ENCODE measurements around the gene SLC41A3.

SLC41A3 gene

DNA sequence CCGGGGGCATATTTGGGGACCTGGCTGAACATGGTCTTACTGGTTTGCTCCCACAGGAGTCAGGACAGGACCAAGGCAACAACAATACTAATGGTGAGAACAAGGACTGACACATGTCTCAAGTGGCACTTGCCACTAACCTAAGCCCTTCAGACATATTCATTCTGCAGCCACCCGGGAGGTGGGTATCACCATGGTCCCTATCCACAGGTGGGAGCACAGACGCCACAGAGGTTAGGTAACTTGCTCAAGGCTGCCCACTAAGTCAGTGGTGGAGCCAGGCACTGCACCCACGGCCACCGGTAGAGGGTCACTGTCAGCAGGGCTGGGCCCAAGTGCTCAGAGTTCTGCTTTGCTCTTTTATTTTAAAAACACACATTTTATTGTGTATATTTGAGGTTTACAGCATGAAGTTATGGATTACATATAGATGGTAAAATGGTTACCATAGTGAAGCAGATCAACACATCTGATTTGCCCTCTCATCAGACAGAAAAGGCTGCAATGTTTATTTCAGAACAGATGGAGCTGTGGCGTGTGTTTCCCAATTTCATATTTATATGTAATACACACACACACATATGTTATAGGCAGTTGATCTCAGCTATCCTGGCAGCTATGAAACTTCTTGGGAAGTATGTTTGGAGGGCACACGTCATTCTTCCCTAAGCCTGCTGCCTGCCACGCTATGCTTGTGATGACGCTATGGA lies 30.0 kb upstream of the SLC41A3 start:
- H3K36me3 Mint-ChIP-seq, result no peaks in the 10 kb centered on the region
- no peaks in the 10 kb centered on the region for H3K4me1 Mint-ChIP-seq
- peaks cover 2% of the 10 kb centered on the region in 2 donors for H3K27me3 Mint-ChIP-seq
- DNase-seq (no peak), ATAC-seq (replicated peaks) (peak; percentile 61 to 70)
- no peak overlapping the region for H3K4me3 Mint-ChIP-seq
- H3K9me3 Mint-ChIP-seq, result no peaks in the 10 kb centered on the region
- no peak overlapping the region for H3K27ac Mint-ChIP-seq

- Mint-ChIP-seq H3K9me3 (no peaks in the 10 kb centered on the region), H3K4me1 (no peaks in the 10 kb centered on the region), H3K27ac (no peak overlapping the region), H3K4me3 (no peak overlapping the region), H3K27me3 (no peaks in the 10 kb centered on the region), H3K36me3 (no peaks in the 10 kb centered on the region)
- DNase-seq (no peak), ATAC-seq (replicated peaks) (no peak)
Observed at GRCh38 chr3:126113238-126113555, 29.3 kb upstream of the SLC41A3 start.

DNA sequence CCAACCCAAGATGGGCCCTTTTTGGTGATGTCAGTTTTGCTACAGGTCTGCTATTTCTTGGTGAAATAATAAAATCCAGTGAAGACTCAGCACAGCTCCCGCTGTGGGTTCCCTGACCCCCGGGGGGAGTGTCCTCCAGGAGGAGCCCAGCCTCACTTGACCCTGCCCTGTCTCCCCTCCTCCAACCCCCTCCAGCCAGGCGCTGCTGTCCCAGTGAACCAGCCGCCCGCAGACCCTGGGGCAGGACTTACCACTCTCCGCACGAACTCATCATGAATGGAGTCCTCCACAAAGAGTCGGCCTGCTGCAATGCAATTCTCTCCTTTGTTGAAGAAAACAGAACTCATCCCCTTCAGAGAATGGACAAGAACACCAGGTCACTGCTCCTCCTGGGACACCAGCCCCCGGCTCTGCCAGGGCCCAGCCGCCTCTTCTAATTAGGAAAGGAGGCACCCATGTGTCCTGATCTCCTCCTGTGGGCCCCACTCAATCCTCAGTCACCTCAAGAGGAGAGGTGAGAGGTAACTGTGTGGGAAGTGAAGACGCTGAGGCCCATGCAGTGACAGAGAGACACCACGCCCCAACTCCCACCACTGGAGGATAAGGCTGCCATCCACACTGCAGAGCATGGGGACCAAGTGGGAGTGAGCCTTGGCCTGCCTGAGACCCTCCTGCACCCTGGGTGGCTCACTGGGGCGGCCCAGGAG lies 28.8 kb upstream of the SLC41A3 start:
- ATAC-seq (replicated peaks), result no peak
- no peak overlapping the region for H3K4me3 Mint-ChIP-seq
- H3K9me3 Mint-ChIP-seq, result no peaks in the 10 kb centered on the region
- no peaks in the 10 kb centered on the region for H3K36me3 Mint-ChIP-seq
- no peak overlapping the region for H3K27ac Mint-ChIP-seq
- DNase-seq, result no peak
- H3K4me1 Mint-ChIP-seq, result no peaks in the 10 kb centered on the region
- no peaks in the 10 kb centered on the region for H3K27me3 Mint-ChIP-seq

DNA sequence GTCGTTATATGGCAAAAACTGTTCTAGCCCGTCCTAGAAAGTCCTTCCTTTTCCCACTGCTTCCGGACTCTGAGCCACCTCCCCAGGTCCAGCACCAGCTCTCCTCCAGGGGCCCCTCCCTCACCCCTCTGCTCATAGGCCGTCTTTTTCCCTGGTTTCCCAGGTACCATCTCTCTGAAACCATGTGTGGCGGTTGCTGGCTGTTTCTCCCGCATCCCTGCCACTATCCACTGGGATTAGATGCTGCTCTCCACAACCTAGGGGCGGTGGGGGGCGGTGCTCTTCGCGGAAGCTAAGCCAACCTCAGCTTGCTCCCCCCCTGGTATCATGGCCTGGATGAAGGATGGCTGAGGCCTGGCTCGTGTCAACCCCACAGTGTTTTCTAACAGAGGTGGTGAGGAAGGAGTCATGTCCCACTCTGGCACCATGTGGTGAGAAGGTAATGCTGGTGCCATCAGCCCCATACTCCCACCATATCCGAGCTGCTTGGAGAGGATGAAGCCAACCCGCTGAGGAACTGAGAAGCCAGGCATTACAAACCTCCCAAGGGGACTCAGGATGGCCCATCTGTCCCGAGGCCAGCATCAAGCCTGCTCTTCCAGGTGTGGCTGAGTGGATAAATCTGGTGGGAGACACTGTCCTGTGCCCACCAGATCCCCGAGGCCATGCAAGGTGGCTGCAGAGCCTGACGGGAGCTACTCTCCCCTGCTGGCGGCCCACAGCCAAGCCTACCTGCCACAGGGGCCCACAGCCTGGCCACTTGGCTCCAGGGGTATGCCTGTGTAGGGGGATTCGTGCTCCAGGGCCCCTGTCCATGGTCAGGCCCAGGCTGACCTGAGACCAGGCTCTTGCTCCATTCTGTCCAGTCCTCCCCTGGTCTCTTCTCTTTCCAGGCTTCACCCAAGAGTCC lies 27.9 kb upstream of the SLC41A3 start:
- no peaks in the 10 kb centered on the region for H3K9me3 Mint-ChIP-seq
- H3K27me3 Mint-ChIP-seq, result no peaks in the 10 kb centered on the region
- H3K4me1 Mint-ChIP-seq, result no peaks in the 10 kb centered on the region
- no peak for ATAC-seq (replicated peaks)
- DNase-seq, result no peak
- no peak overlapping the region for H3K4me3 Mint-ChIP-seq
- H3K36me3 Mint-ChIP-seq, result no peaks in the 10 kb centered on the region
- H3K27ac Mint-ChIP-seq, result no peak overlapping the region

- no peak overlapping the region for H3K27ac Mint-ChIP-seq
- ATAC-seq (replicated peaks), result no peak
- no peaks in the 10 kb centered on the region for H3K36me3 Mint-ChIP-seq
- no peak for DNase-seq
- H3K9me3 Mint-ChIP-seq, result no peaks in the 10 kb centered on the region
- no peaks in the 10 kb centered on the region for H3K4me1 Mint-ChIP-seq
- H3K4me3 Mint-ChIP-seq, result no peak overlapping the region
- H3K27me3 Mint-ChIP-seq, result no peaks in the 10 kb centered on the region
Observed at GRCh38 chr3:126111126-126111551, 27.2 kb upstream of the SLC41A3 start.

DNA sequence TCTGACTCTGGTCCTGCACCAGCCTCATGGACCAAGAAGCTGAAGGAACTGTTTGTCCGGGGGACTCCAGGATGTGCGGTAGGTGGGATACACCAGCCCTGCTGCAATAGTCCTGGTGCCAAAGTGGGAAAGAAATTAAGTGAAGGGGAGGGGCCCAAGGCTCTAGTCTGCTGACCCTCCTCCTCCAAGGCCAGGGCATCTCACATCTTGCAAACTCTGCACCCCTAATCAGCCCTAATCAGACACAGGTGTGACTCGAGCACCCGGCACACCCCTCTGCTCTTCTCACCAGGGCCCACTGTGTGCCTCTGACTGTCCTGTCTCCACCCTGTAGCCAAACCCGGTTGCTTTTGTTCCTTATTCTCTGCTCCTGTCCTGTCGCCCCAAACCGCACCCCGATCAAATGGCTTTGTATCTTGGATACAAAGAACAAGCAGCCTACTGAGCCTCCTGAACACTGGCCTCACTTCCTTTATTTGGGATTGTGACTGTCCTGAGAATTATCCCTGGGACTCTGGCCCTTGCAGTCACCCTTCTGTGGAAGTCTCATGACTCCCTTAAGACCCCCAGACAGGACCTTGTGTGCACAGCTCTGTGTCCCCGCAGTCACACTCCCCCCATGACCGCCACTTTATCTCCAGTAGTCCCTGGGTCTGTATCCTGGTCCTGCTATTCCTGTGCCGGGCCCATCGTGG lies 26.7 kb upstream of the SLC41A3 start:
- H3K36me3 Mint-ChIP-seq, result no peaks in the 10 kb centered on the region
- ATAC-seq (replicated peaks) (no peak), DNase-seq (no peak)
- H3K27me3 Mint-ChIP-seq, result no peaks in the 10 kb centered on the region
- no peak overlapping the region for H3K27ac Mint-ChIP-seq
- H3K4me1 Mint-ChIP-seq, result no peaks in the 10 kb centered on the region
- no peak overlapping the region for H3K4me3 Mint-ChIP-seq
- H3K9me3 Mint-ChIP-seq, result no peaks in the 10 kb centered on the region

- H3K27ac Mint-ChIP-seq, result no peak overlapping the region
- no peak for DNase-seq
- no peaks in the 10 kb centered on the region for H3K4me1 Mint-ChIP-seq
- no peaks in the 10 kb centered on the region for H3K36me3 Mint-ChIP-seq
- H3K9me3 Mint-ChIP-seq, result no peaks in the 10 kb centered on the region
- no peak overlapping the region for H3K4me3 Mint-ChIP-seq
- no peaks in the 10 kb centered on the region for H3K27me3 Mint-ChIP-seq
- no peak for ATAC-seq (replicated peaks)
Observed at GRCh38 chr3:126109880-126110235, 25.9 kb upstream of the SLC41A3 start.

GRCh38 chr3:126109146-126109879 lies 25.4 kb upstream of the SLC41A3 start:
- no peak overlapping the region for H3K4me3 Mint-ChIP-seq
- no peak overlapping the region for H3K27ac Mint-ChIP-seq
- ATAC-seq (replicated peaks) (no peak), DNase-seq (no peak)
- no peaks in the 10 kb centered on the region for H3K27me3 Mint-ChIP-seq
- H3K36me3 Mint-ChIP-seq, result no peaks in the 10 kb centered on the region
- H3K9me3 Mint-ChIP-seq, result no peaks in the 10 kb centered on the region
- H3K4me1 Mint-ChIP-seq, result no peaks in the 10 kb centered on the region

- Mint-ChIP-seq H3K36me3 (no peaks in the 10 kb centered on the region), H3K27ac (no peak overlapping the region), H3K4me3 (no peak overlapping the region), H3K27me3 (no peaks in the 10 kb centered on the region), H3K9me3 (no peaks in the 10 kb centered on the region), H3K4me1 (no peaks in the 10 kb centered on the region)
- no peak for ATAC-seq (replicated peaks)
- no peak for DNase-seq
Observed at GRCh38 chr3:126108676-126109050, 24.7 kb upstream of the SLC41A3 start.

- Mint-ChIP-seq H3K4me3 (no peak overlapping the region), H3K4me1 (no peaks in the 10 kb centered on the region)
Observed at GRCh38 chr3:126107957-126108675, 24.2 kb upstream of the SLC41A3 start.

GRCh38 chr3:126107203-126107939 lies 23.4 kb upstream of the SLC41A3 start:
- Mint-ChIP-seq H3K4me3 (no peak overlapping the region), H3K27me3 (no peaks in the 10 kb centered on the region), H3K4me1 (no peaks in the 10 kb centered on the region), H3K9me3 (no peaks in the 10 kb centered on the region), H3K36me3 (no peaks in the 10 kb centered on the region), H3K27ac (no peak overlapping the region)
- DNase-seq (no peak), ATAC-seq (replicated peaks) (no peak)

More at GRCh38 chr3:126107957-126108675, 24.2 kb upstream of the SLC41A3 start:
- H3K36me3 Mint-ChIP-seq, result no peaks in the 10 kb centered on the region
- no peak overlapping the region for H3K27ac Mint-ChIP-seq
- no peaks in the 10 kb centered on the region for H3K9me3 Mint-ChIP-seq
- H3K27me3 Mint-ChIP-seq, result no peaks in the 10 kb centered on the region
- no peak for ATAC-seq (replicated peaks)
- no peak for DNase-seq

DNA sequence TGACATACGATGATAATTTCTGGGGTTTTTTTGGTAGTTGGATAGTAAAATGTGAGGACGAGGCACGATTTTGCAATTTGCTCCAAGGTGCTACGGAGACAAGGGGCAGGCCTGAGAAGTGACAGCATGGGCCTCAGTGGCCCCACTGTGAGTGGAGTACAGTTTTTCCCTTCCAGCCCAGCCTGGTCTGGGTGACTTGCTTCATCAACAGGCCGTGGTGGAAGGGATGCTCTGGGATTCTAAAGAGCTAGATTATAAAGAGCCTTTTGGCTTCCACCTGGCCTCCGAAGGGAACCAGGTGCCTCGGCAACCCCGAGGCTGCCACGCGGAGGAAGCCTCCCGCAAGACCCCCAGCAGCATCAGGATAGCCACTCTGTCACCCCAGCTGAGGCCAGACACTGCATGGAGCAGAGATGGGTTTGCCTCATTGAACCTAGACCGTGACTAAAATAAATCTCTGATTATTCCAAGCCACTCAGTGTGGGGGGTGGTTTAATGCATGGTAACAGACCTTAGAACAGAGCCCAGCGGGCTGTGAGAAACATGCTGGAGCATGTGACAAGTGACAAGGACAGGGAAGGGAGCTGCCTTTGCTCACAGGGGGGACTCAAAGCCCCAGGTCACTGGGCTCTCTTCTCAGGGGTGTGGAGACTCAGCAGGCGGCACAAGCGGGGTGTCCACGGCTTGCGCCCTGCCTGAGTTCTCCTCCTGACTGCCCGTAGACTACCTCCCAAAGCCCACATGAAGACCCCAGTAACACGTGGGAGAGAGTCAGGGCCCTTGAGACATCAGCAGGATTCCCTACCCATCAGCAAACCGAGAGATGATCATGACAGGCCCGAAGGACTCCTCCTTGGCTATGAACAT lies 22.6 kb upstream of the SLC41A3 start:
- no peak overlapping the region for H3K4me3 Mint-ChIP-seq
- no peaks in the 10 kb centered on the region for H3K9me3 Mint-ChIP-seq
- no peaks in the 10 kb centered on the region for H3K36me3 Mint-ChIP-seq
- DNase-seq (no peak), ATAC-seq (replicated peaks) (no peak)
- H3K4me1 Mint-ChIP-seq, result no peaks in the 10 kb centered on the region
- H3K27me3 Mint-ChIP-seq, result peaks cover under 1 to 4% of the 10 kb centered on the region in 2 donors
- no peak overlapping the region for H3K27ac Mint-ChIP-seq

Measured in stimulated activated naive B cell treated with anti-CD40 and anti-IgM and Interleukin-4, amounts not matched to agents 10 μg/mL and 1 μg/mL and 100 μg/mL, for 72 hours (primary cell).